SK-N-SH (cell line): Measurements from ENCODE around the gene TIAL1. TPM values are rescaled to one million over a fixed set of nuclear protein-coding genes. Genes with fewer than 3 reads are reported as not detected.
"Not testable (repeated sequence)": the region's sequence is repeated elsewhere in the genome, so short reads cannot be mapped to it uniquely, and the experiment has no call there.

Experiments
- CTCF ChIA-PET: fragments of 300-600, 350-600 bp; formaldehyde crosslinking; extraction: SDS; loops from one replicate; lab custom pipeline; 2021; lab: Yijun Ruan, JAX
- POLR2A ChIA-PET: fragments of 350-600 bp; sonication (Branson Sonifier 250); formaldehyde crosslinking; extraction: SDS; loops from one replicate; lab custom pipeline; 2020; ENCODE audit warnings: antibody characterized with exemption, inconsistent platforms; lab: Yijun Ruan, JAX
- DNase-seq: peaks from one replicate; pipeline ENCODE4 v3.0.0; 2012
- H2AFZ ChIP-seq: fragments of 200-600 bp; sonication (generic); 2 replicates; pipeline ENCODE4 v1.8.1; 2016; ENCODE audit warnings: antibody characterized with exemption, mild to moderate bottlenecking, low read depth
- H3F3A ChIP-seq: fragments of 200-600 bp; sonication (generic); replicated peaks from 2 replicates; pipeline ENCODE3; 2016; ENCODE audit warnings: antibody characterized with exemption, mild to moderate bottlenecking; ENCODE audit not compliant: insufficient read depth
- H3K27ac ChIP-seq, 2 experiments: fragments of 200-500 bp in 1 of 2; fragments of 200-600 bp in 1 of 2; sonication (Bioruptor generic) in 1 of 2; sonication (generic), shearing (Covaris generic) in 1 of 2; 2 replicates each; pipeline versions ENCODE4 v1.5.1 to v1.6.1; 2014 to 2016; ENCODE audit warnings: low read depth in 2 of 2, inconsistent platforms in 1 of 2, low read length in 1 of 2, mild to moderate bottlenecking in 1 of 2, mixed read lengths in 1 of 2
- H3K27me3 ChIP-seq: fragments of 200-600 bp; sonication (generic), shearing (Covaris generic); 2 replicates; pipeline ENCODE4 v1.6.1; 2016; ENCODE audit warnings: mixed run types; ENCODE audit not compliant: insufficient read depth
- H3K36me3 ChIP-seq, 2 experiments: fragments of 200-500 bp in 1 of 2; fragments of 200-600 bp in 1 of 2; sonication (Bioruptor generic) in 1 of 2; sonication (generic) in 1 of 2; replicated peaks in 1 of 2; 2 replicates each; pipeline versions ENCODE3 to v1.5.1; 2014 to 2016; ENCODE audit warnings: low read length in 1 of 2, mild to moderate bottlenecking in 1 of 2; ENCODE audit not compliant: insufficient read depth in 2 of 2, control insufficient read depth in 1 of 2
- H3K4me1 ChIP-seq, 2 experiments: fragments of 200-500 bp in 1 of 2; fragments of 200-600 bp in 1 of 2; sonication (Bioruptor generic) in 1 of 2; sonication (generic), shearing (Covaris generic) in 1 of 2; 2 replicates each; pipeline versions ENCODE4 v1.5.1 to v1.6.1; 2014 to 2016; ENCODE audit warnings: low read depth in 1 of 2, low read length in 1 of 2, mixed run types in 1 of 2; ENCODE audit not compliant: insufficient read depth in 2 of 2, control insufficient read depth in 1 of 2
- H3K4me2 ChIP-seq: fragments of 200-600 bp; sonication (generic), shearing (Covaris generic); 2 replicates; pipeline ENCODE4 v1.6.1; 2017; ENCODE audit warnings: mixed run types
- H3K4me3 ChIP-seq, 2 experiments: fragments of 200-500 bp in 1 of 2; fragments of 200-600 bp in 1 of 2; sonication (Bioruptor generic) in 1 of 2; sonication (generic), shearing (Covaris generic) in 1 of 2; 2 replicates each; pipeline versions ENCODE4 v1.5.1 to v1.8.1; 2014 to 2016; ENCODE audit warnings: low read depth in 2 of 2, inconsistent platforms in 1 of 2, low read length in 1 of 2, mild to moderate bottlenecking in 1 of 2, mixed read lengths in 1 of 2, moderate library complexity in 1 of 2
- H3K79me2 ChIP-seq: fragments of 200-600 bp; sonication (generic); 2 replicates; pipeline ENCODE4 v1.8.1; 2017; ENCODE audit warnings: mild to moderate bottlenecking; ENCODE audit not compliant: insufficient read depth
- H3K9ac ChIP-seq: fragments of 200-600 bp; sonication (generic); 2 replicates; pipeline ENCODE4 v1.6.1; 2017; ENCODE audit warnings: mixed run types
- H3K9me2 ChIP-seq: fragments of 200-600 bp; sonication (generic); 2 replicates; pipeline ENCODE4 v1.6.1; 2017; ENCODE audit warnings: mixed run types
- H3K9me3 ChIP-seq: fragments of 200-600 bp; sonication (generic); 2 replicates; pipeline ENCODE4 v1.6.1; 2017; ENCODE audit warnings: mixed run types, mild to moderate bottlenecking, moderate library complexity
- H4K20me1 ChIP-seq: fragments of 200-600 bp; sonication (generic); 2 replicates; pipeline ENCODE4 v1.6.1; 2017; ENCODE audit warnings: mild to moderate bottlenecking, mixed run types; ENCODE audit not compliant: insufficient read depth
- ELF1 ChIP-seq: IDR thresholded peaks from 2 replicates; pipeline ENCODE4 v1.4.0; 2012
- FOSL2 ChIP-seq: IDR thresholded peaks from 2 replicates; pipeline ENCODE4 v1.4.0; 2012; ENCODE audit warnings: low read depth, mild to moderate bottlenecking, moderate library complexity, borderline replicate concordance
- NFIC ChIP-seq: IDR thresholded peaks from 2 replicates; pipeline ENCODE4 v1.4.0; 2012; ENCODE audit warnings: borderline replicate concordance
- POLR2AphosphoS5 ChIP-seq: IDR thresholded peaks from 2 replicates; pipeline ENCODE4 v1.6.1; 2012; ENCODE audit warnings: low read depth, low read length
- TAF1 ChIP-seq: IDR thresholded peaks from 2 replicates; pipeline ENCODE4 v1.6.1; 2012; ENCODE audit warnings: low read depth, mild to moderate bottlenecking, low read length, moderate library complexity, borderline replicate concordance
- TEAD4 ChIP-seq: IDR thresholded peaks from 2 replicates; pipeline ENCODE4 v1.4.0; 2012; ENCODE audit warnings: mild to moderate bottlenecking, borderline replicate concordance; ENCODE audit not compliant: insufficient read depth
- YY1 ChIP-seq: IDR thresholded peaks from 2 replicates; pipeline ENCODE4 v1.4.0; 2012; ENCODE audit warnings: low read depth, mild to moderate bottlenecking
- WGBS: methylation state at CpG from one replicate; pipeline ENCODE4 v1.1.6; 2017; ENCODE audit warnings: low lambda C conversion rate; 5-methylcytosine and 5-hydroxymethylcytosine counted together
- polyA plus RNA-seq, 3 experiments: library from polyadenylated mRNA; depleted of rRNA; stranded (reverse); fragments of >200 nt; gene quantifications; 2 replicates each; pipeline ENCODE4 v1.2.3, GENCODE V29; 2012
- TF ChIP-seq, protein P1 (sequence below): IDR thresholded peaks from 2 replicates; pipeline ENCODE4 v1.4.0; 2012; ENCODE audit warnings: low read depth, borderline replicate concordance
- TF ChIP-seq, protein P2 (sequence below): IDR thresholded peaks from 2 replicates; pipeline ENCODE4 v1.4.0; 2012; ENCODE audit warnings: low read depth, borderline replicate concordance

TIAL1 gene
- polyA plus RNA-seq, 1 of the 3 experiments (the other 2 are of a cell fraction), result 58.0 TPM

DNA sequence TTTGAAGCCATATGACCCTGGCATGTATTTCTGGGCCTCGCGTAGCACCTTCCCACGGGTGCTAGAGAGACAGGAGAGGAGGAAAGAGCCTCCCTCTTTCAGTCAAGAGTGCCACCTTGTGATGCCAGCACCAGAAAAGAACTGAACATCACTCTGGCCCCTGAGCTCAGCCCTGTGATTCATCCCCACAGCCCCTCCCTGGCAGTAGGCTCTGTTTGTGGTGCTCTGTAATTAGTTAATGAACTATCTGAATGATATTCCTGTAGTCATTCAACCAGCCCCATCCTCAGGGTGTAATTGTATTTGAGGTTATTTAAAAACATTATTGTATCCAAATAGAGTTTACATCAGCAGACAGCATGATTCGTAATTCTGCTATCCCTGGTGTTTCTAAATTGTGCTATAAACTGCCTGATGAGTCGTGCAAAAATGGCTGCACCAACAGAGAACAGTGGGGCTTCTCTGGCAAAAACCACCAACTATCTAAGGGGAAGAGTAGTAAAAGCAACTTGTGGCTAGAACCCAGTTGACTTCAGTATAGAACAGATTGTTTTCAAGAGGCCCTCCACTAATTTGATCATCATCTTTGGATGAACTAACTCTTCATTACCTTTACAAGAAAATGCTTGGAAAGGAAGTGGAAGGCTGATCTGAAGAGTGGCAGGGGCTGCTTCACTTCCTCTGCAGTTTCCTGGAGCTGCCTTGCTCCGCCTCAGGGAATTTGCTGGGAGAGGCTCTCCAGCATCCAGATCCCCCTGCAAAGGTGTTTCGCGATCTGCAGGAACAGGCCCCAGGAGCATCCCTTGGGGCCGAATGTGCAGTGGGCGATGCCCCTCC is 23.7 kb upstream of the TIAL1 start:
- POLR2A ChIA-PET, result no interaction called here
- Histone ChIP-seq H3K4me2 (no peak overlapping the region), H3K9me3 (no peaks in the 10 kb centered on the region), H3K9ac (no peak overlapping the region), H2AFZ (peak overlapping the region; percentile 75; the same call in 1 of the 2 replicates), H3K4me1 (peaks cover 11% of the 10 kb centered on the region in 2 experiments; a peak in 3 of 4 replicates), H3K79me2 (no peaks in the 10 kb centered on the region), H3K27me3 (no peaks in the 10 kb centered on the region), H3F3A (peaks cover 12% of the 10 kb centered on the region), H3K9me2 (no peaks in the 10 kb centered on the region), H3K27ac (peak overlapping the region in 1 of 2 experiments; percentile 32; a peak in 2 of 4 replicates), H3K4me3 (no peak overlapping the region), H4K20me1 (no peaks in the 10 kb centered on the region), H3K36me3 (no peaks in the 10 kb centered on the region)
- CTCF ChIA-PET, result interaction anchor here (1.4 kb wide), 1 partner anchor 12 kb away, joined by 4 read pairs; no protein-coding TSS in a partner anchor
- TF ChIP-seq NFIC (no peak), ELF1 (no peak), YY1 (peak; percentile 63; the same call in 1 of the 2 replicates), TEAD4 (no peak), FOSL2 (peak; percentile 30; the same call in 1 of the 2 replicates), TAF1 (peak; percentile 7; the same call in 1 of the 2 replicates), POLR2AphosphoS5 (no peak)
- TF ChIP-seq, protein P1, sequence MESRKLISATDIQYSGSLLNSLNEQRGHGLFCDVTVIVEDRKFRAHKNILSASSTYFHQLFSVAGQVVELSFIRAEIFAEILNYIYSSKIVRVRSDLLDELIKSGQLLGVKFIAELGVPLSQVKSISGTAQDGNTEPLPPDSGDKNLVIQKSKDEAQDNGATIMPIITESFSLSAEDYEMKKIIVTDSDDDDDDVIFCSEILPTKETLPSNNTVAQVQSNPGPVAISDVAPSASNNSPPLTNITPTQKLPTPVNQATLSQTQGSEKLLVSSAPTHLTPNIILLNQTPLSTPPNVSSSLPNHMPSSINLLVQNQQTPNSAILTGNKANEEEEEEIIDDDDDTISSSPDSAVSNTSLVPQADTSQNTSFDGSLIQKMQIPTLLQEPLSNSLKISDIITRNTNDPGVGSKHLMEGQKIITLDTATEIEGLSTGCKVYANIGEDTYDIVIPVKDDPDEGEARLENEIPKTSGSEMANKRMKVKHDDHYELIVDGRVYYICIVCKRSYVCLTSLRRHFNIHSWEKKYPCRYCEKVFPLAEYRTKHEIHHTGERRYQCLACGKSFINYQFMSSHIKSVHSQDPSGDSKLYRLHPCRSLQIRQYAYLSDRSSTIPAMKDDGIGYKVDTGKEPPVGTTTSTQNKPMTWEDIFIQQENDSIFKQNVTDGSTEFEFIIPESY, result no peak
- TF ChIP-seq, protein P2, sequence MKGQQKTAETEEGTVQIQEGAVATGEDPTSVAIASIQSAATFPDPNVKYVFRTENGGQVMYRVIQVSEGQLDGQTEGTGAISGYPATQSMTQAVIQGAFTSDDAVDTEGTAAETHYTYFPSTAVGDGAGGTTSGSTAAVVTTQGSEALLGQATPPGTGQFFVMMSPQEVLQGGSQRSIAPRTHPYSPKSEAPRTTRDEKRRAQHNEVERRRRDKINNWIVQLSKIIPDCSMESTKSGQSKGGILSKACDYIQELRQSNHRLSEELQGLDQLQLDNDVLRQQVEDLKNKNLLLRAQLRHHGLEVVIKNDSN, result no peak
- no peak for DNase-seq
- WGBS, result 76% methylated on average over 10 of the region's 10 CpGs

DNA sequence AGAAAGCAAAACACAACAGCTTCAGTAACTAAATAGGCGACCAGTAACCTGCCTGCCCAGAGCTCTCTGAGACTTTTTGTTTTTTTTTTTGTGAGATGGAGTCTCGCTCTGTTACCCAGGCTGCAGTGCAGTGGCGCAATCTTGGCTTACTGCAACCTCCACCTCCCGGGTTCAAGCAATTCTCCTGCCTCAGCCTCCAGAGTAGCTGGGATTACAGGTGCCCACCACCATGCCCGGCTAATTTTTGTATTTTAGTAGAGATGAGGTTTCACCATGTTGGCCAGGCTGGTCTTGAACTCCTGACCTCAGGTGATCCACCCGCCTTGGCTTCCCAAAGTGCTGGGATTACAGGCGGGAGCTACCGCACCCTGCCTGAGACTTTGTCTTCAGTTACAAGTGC is 23.0 kb upstream of the TIAL1 start:
- H2AFZ ChIP-seq, result peak overlapping the region; percentile 75; the same call in 1 of the 2 replicates
- H3K9me2 ChIP-seq, H3K36me3 ChIP-seq, POLR2A ChIA-PET, H3K4me3 ChIP-seq, DNase-seq, H3K4me2 ChIP-seq, H3K79me2 ChIP-seq, H3K9ac ChIP-seq, H3K27me3 ChIP-seq, H3K9me3 ChIP-seq, H4K20me1 ChIP-seq: not testable (repeated sequence)
- H3K4me1 ChIP-seq, result peaks cover 11% of the 10 kb centered on the region in 2 experiments; a peak in 3 of 4 replicates
- H3F3A ChIP-seq, result peaks cover 12% of the 10 kb centered on the region
- H3K27ac ChIP-seq, result peak overlapping the region in 1 of 2 experiments; percentile 32; a peak in 2 of 4 replicates
- CTCF ChIA-PET, result interaction anchor here (1.4 kb wide), 1 partner anchor 11 kb away, joined by 4 read pairs; no protein-coding TSS in a partner anchor
- WGBS, result 98% methylated on average over 8 of the region's 8 CpGs
